ENCODE data around the gene OTULIN.

The OTULIN gene

GRCh38 chr5:14664270-14665100 is at the start of gene OTULIN:
Gene OTULIN, plus strand, starts transcription at chr5:14664718. Its CDS starts 108 bp downstream, at chr5:14664826.
- TF ChIP-seq, protein P1, sequence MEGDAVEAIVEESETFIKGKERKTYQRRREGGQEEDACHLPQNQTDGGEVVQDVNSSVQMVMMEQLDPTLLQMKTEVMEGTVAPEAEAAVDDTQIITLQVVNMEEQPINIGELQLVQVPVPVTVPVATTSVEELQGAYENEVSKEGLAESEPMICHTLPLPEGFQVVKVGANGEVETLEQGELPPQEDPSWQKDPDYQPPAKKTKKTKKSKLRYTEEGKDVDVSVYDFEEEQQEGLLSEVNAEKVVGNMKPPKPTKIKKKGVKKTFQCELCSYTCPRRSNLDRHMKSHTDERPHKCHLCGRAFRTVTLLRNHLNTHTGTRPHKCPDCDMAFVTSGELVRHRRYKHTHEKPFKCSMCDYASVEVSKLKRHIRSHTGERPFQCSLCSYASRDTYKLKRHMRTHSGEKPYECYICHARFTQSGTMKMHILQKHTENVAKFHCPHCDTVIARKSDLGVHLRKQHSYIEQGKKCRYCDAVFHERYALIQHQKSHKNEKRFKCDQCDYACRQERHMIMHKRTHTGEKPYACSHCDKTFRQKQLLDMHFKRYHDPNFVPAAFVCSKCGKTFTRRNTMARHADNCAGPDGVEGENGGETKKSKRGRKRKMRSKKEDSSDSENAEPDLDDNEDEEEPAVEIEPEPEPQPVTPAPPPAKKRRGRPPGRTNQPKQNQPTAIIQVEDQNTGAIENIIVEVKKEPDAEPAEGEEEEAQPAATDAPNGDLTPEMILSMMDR (IDR thresholded peaks at IDR 0.05; ENCODE audit: insufficient read depth, low read depth, low read length, missing control alignments): no peak
- peak; percentile 87 for DNase-seq (ENCODE audit: low read depth)
- H3K4me3 ChIP-seq (ENCODE audit: low read length): peak within 1 kb of the TSS; percentile 81

DNA sequence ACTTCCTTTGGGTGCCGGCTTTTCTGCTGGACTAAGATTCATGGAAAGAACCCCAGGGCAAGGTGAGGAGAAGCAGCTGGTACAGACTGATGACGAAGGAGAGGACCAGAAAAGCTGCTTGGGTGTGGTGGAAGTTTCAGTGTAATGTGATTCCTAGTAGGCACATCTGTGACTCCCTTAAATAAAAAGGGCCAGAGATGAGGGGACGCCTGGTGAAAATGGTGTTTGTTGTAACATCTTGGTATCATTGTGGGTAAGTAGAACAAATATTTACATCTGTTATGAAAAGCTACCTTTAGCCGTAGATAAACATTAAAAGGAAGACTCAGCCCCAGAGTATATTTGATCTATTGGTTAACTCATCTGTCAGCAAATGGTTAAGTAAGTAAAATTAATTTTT is 49.2 kb upstream of the OTULIN start:
- H3K4me3 ChIP-seq (ENCODE audit: low read length): no peak overlapping the region
- DNase-seq (ENCODE audit: low read depth): peak; percentile 16
- TF ChIP-seq, protein P1 (IDR thresholded peaks at IDR 0.05; ENCODE audit: insufficient read depth, low read depth, low read length, missing control alignments): no peak

DNA sequence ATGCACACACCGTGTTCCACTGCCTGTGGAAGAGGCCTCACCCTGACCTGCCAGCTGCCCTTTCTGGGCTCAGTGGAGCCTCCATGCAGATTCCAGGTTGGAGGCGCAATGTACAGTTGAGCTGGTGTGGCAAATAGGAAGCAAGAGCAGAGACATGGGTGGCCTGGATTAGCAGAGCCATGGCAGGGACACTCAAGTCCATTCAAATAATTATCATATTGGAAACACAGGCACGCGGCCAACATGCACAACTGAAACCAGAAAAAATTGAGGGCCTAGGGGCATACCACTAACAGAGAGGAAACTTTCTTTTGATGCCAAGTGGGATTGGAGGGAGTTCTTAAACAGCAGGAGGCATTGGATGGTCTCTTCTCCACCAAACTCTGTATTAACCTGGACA is 47.1 kb upstream of the OTULIN start:
- H3K4me3 ChIP-seq (ENCODE audit: low read length): no peak overlapping the region
- TF ChIP-seq, protein P1 (IDR thresholded peaks at IDR 0.05; ENCODE audit: insufficient read depth, low read depth, low read length, missing control alignments): no peak
- no peak for DNase-seq (ENCODE audit: low read depth)

- peak; percentile 12 for DNase-seq (ENCODE audit: low read depth)
- H3K4me3 ChIP-seq (ENCODE audit: low read length): no peak overlapping the region
- TF ChIP-seq, protein P1 (IDR thresholded peaks at IDR 0.05; ENCODE audit: insufficient read depth, low read depth, low read length, missing control alignments): no peak
Measured at GRCh38 chr5:14627270-14627669, 37.2 kb upstream of the OTULIN start.

GRCh38 chr5:14628346-14628745 is 36.2 kb upstream of the OTULIN start:
- TF ChIP-seq, protein P1 (IDR thresholded peaks at IDR 0.05; ENCODE audit: insufficient read depth, low read depth, low read length, missing control alignments): no peak
- DNase-seq (ENCODE audit: low read depth): peak; percentile 76
- H3K4me3 ChIP-seq (ENCODE audit: low read length): no peak overlapping the region

DNA sequence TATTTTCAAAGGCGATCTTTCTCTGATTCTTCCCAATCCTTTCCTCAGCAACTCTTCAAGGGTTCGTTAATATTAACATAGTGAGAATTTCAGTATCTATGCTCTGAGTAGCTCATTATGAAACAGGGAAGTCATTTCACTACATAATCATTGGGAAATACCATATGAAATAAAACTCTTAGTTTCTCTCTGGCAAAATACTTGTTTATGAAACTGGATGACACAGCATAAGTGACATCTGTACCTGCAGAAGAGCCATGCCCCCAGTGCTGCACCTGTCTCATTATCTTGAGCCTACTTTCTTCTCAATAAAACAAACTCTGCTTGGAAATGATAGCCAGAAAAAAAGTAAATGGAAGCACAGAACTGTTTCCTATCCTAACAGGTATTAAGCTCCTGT is 33.8 kb upstream of the OTULIN start:
- no peak for DNase-seq (ENCODE audit: low read depth)
- TF ChIP-seq, protein P1 (IDR thresholded peaks at IDR 0.05; ENCODE audit: insufficient read depth, low read depth, low read length, missing control alignments): no peak

GRCh38 chr5:14635656-14636055 is 28.9 kb upstream of the OTULIN start:
- no peak overlapping the region for H3K4me3 ChIP-seq (ENCODE audit: low read length)
- TF ChIP-seq, protein P1 (IDR thresholded peaks at IDR 0.05; ENCODE audit: insufficient read depth, low read depth, low read length, missing control alignments): no peak
- DNase-seq (ENCODE audit: low read depth): no peak

More for the DNA sequence above, 33.8 kb upstream of the OTULIN start:
- no peak overlapping the region for H3K4me3 ChIP-seq (ENCODE audit: low read length)

Data from epithelial cell of esophagus (primary cell).